ES-I3 (cell line): ENCODE measurements around the gene CHD2.
"Not testable (repeated sequence)": the region's sequence is repeated elsewhere in the genome, so short reads cannot be mapped to it uniquely, and the experiment has no call there.

Experiments used
- H3K36me3 ChIP-seq: 2 replicates; pipeline ENCODE4 v1.6.1; 2013; ENCODE audit warnings: mild to moderate bottlenecking, low read length, control low read depth, moderate library complexity; ENCODE audit not compliant: insufficient read depth
- H3K4me1 ChIP-seq: 2 replicates; pipeline ENCODE4 v1.6.1; 2013; ENCODE audit warnings: mild to moderate bottlenecking, control low read depth, low read length; ENCODE audit not compliant: insufficient read depth
- H3K9ac ChIP-seq: 2 replicates; pipeline ENCODE4 v1.6.1; 2013; ENCODE audit warnings: low read depth, mild to moderate bottlenecking, low read length, moderate library complexity
- H3K9me3 ChIP-seq: 2 replicates; pipeline ENCODE4 v1.6.1; 2013; ENCODE audit warnings: mild to moderate bottlenecking, low read length, moderate library complexity; ENCODE audit not compliant: control insufficient read depth, insufficient read depth

Gene CHD2

GRCh38 chr15:92899948-92900730 is at the start of gene CHD2:
TSS of gene CHD2 (plus strand) at chr15:92900324. CDS start at chr15:92901238, 914 bp downstream.
- H3K36me3 ChIP-seq, result no peaks in the 10 kb centered on the region

DNA sequence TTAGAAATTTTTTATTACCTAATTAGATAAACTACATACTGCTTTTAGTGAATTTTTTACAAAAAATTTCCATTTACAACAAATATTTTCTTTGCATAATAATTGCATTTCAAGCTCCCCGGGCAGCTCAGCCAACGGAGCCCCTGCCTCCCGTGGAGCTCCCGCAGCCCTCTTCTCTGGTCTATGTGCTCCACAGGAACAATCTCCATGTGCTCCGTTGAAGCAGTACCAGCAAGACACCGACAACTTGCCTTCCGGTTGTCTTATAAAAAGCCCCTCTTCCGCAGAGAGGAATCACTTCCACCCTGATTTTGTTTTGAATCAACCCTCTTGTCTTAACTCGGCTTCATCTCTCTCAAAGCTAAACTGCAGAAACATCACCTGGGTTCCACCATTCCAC is 46.9 kb upstream of the CHD2 start:
- Histone ChIP-seq H3K4me1 (no peaks in the 10 kb centered on the region), H3K36me3 (no peaks in the 10 kb centered on the region), H3K9ac (no peak overlapping the region), H3K9me3 (no peaks in the 10 kb centered on the region; the same call in 1 of the 2 replicates)

More at GRCh38 chr15:92899948-92900730, at the start of gene CHD2:
- Histone ChIP-seq H3K4me1 (peaks cover 3% of the 10 kb centered on the region; the same call in 1 of the 2 replicates), H3K9me3 (no peaks in the 10 kb centered on the region), H3K9ac (peak within 1 kb of the TSS; percentile 100)

DNA sequence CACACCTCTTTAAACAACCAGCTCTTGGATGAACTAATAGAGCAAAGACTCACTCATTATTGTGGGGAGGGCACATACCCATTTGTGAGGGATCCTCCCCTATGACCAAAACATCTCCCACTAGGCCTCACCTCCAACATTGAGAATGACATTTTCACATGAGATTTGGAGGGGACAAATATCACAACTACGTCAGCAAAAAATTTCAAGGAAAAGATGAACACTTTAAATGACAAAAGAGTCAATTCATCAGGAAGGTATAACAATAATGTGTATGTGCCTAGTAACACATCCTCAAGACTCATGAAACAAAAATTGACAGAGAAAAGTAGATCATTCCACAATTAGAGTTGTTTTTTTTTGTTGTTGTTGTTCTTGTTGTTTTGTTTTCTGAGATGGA is 38.4 kb upstream of the CHD2 start:
- H3K4me1 ChIP-seq, result no peaks in the 10 kb centered on the region
- no peaks in the 10 kb centered on the region for H3K36me3 ChIP-seq
- H3K9me3 ChIP-seq, result no peaks in the 10 kb centered on the region; the same call in 1 of the 2 replicates
- H3K9ac ChIP-seq, result no peak overlapping the region

DNA sequence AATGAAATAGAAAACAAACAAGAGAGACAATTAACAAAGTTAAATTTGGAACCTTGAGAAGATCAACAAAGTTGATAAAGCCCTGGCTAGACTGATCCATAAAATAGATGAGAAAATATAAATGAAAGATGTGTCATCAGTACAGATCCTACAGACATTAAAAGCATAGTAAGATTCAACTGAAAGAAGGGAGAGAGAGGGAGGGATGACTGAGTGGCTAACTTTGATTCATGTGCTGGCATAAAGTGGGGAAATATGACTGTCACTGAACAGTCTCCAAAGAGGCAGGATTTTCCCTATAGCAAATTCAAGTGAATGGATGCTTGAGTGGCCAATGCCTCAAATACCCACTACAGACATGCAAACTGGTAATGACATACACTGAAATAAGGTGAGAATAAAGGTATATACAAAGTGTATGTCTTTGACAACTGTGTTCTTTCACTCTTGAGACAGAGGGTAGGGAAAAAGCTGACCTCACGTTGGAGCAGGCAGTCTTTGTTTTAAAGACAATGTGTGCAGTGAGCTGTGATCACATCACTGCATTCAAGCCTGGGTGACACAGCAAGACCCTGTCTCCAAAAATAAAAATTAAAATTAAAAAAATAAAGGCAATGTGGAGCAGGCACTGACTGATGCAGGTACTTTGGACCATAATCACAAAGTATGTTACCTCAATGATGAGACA is 35.9 kb upstream of the CHD2 start:
- H3K9ac ChIP-seq, result no peak overlapping the region
- peaks cover 3% of the 10 kb centered on the region; the same call in 1 of the 2 replicates for H3K4me1 ChIP-seq
- no peaks in the 10 kb centered on the region; the same call in 1 of the 2 replicates for H3K9me3 ChIP-seq
- H3K36me3 ChIP-seq, result no peaks in the 10 kb centered on the region

DNA sequence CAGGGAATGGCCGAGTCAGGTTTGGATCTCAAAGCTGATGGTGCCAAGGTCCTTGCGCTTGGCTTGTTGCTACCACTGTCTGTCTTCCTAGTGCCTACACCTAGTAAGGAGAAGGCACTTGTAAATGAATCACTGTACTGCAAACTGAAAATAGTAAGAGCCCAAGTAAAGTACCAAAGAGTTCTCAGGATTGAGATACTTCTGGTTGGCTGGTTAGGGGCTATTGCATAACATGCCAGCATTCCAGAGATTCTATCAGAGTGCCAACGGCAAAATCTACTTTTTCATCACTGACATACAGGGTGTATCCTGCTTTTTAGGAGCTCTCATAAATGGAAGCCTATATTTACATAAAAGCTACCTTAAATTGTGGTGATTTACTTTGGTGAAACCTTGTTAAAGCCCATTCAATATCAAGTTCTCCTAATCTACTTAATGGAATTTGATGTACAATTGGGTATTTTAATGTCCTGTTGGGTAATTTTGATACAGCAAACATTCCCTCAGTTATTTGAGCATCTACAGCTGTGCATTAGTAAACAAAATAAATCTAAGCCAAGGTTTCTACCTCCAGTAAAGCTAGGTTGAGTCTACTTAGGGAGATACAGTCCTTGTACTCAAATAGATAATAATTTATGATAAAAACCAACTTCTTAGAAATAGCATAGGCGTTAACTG is 30.7 kb upstream of the CHD2 start:
- H3K36me3 ChIP-seq, result no peaks in the 10 kb centered on the region
- H3K4me1 ChIP-seq, result peaks cover 3% of the 10 kb centered on the region; the same call in 1 of the 2 replicates
- no peaks in the 10 kb centered on the region for H3K9me3 ChIP-seq
- H3K9ac ChIP-seq, result no peak overlapping the region

- H3K9me3 ChIP-seq, result no peaks in the 10 kb centered on the region
- no peaks in the 10 kb centered on the region for H3K36me3 ChIP-seq
- peaks cover 3% of the 10 kb centered on the region; the same call in 1 of the 2 replicates for H3K4me1 ChIP-seq
- H3K9ac ChIP-seq, result no peak overlapping the region
These were observed 30.0 kb upstream of the CHD2 start for GRCh38 chr15:92870010-92870591.

- not testable (repeated sequence) for H3K36me3 ChIP-seq, H3K4me1 ChIP-seq, H3K9ac ChIP-seq, H3K9me3 ChIP-seq
These were observed 27.2 kb upstream of the CHD2 start for GRCh38 chr15:92872967-92873366.

GRCh38 chr15:92877000-92877399 is 23.1 kb upstream of the CHD2 start:
- Histone ChIP-seq H3K4me1 (peaks cover 22% of the 10 kb centered on the region), H3K9me3 (no peaks in the 10 kb centered on the region), H3K9ac (no peak overlapping the region), H3K36me3 (no peaks in the 10 kb centered on the region)

DNA sequence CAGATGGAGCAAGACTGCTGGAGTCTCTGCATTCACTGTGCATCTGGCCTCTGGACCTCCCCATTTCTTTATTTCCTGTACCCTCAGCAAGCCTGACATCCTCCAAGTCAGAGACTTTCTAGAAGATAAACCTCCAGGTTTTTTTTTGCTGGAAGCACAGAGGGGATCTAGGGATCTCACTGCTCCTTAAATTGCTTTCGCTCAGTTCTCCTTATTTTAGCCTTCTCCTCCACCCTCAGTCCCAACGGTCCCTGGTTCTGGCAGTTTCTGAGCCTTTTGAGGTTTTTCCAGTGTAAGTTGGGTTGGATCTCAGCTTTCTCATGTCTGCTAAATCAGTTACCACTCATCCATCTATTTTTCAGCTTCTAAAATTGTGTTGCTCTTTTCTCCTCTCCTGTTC is 22.7 kb upstream of the CHD2 start:
- no peaks in the 10 kb centered on the region for H3K9me3 ChIP-seq
- no peaks in the 10 kb centered on the region for H3K36me3 ChIP-seq
- H3K4me1 ChIP-seq, result peaks cover 22% of the 10 kb centered on the region
- H3K9ac ChIP-seq, result no peak overlapping the region

- H3K36me3 ChIP-seq, result no peaks in the 10 kb centered on the region
- H3K4me1 ChIP-seq, result peaks cover 22% of the 10 kb centered on the region
- no peaks in the 10 kb centered on the region for H3K9me3 ChIP-seq
- no peak overlapping the region for H3K9ac ChIP-seq
These were observed 21.5 kb upstream of the CHD2 start for GRCh38 chr15:92878593-92879053.

DNA sequence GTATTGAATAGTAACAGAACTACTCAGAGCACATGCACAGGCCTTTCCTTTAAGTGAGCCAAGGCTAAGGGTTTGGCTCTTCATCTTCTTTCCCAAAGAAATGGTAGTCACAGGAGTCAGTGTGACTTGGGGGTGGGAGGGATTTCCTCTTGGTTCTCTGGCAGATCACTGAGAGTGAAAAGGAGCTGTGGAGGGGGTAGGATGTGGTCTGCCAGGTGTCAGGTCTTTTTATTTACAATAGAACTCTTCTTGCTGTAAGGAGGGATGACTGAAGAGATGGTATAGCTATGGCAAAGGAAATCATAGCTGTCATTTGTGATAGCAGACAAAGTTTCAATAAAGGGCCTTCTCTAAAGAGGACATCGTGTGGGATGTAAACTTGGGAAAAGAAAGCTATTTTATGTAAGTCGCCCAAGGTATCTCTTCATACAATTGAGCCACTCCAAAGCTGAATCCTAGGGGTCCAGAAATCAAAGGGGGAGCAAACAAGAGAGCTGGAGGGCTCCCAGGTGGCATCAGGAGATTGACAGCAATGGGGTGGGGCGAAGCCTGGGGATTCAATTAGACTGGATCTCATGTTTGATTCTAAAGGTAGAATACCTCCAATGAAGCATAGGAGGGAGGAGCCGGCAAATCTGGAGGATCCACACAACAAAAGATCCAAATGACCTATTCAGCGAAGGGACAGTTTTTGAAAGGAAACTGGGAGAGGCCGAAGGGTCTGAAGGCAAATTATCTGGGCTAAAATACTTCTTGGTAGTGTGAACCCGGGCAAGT is 20.0 kb upstream of the CHD2 start:
- Histone ChIP-seq H3K36me3 (no peaks in the 10 kb centered on the region), H3K4me1 (peaks cover 22% of the 10 kb centered on the region), H3K9me3 (no peaks in the 10 kb centered on the region), H3K9ac (no peak overlapping the region)

DNA sequence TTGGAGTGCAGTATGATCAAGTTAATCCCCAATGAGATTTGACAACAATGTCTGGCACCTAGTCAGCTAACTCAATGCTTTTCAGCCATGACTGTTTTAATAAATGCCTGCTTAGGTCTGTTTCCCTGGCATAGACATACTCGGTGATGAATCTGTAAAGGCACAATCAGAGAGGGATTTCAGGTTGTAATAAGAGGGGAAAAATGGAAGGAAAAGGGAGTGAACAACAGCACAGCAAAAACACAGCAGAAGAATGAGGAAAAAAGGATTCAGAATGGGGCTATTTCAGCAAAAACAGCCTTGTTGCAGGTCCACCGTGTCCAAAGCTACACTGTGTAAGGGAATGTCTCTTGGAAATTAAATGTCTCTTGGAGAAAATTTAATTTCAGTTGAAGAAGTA is 19.3 kb upstream of the CHD2 start:
- H3K9ac ChIP-seq, result no peak overlapping the region
- H3K4me1 ChIP-seq, result peaks cover 22% of the 10 kb centered on the region
- H3K9me3 ChIP-seq, result no peaks in the 10 kb centered on the region
- no peaks in the 10 kb centered on the region for H3K36me3 ChIP-seq

DNA sequence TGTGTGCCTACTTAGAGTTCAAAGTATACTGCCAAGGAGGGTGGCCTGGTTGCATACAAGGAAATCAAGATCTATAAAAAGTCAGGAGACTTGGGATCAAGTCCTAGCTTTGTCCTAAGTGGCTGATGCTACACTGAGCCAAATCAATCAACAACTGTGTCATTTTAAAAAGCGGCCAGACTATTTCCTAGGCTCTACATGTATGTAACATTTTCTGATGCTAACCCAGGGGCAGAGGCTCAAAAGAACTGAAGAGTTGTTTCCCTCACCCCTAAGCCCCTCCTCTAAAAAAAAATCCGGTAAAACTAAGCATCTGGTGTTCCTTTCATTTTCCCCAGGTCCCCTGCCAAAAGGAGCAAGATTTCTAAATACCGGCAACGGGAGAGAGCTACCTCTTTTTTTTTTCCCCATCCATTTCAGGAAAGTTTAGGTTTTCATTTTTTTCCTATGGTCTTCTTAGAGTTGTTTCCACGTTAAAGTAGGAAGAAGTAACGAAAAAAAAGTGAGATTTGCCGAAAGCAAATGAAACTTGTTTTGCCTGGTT is 18.8 kb upstream of the CHD2 start:
- Histone ChIP-seq H3K36me3 (no peaks in the 10 kb centered on the region; the same call in 1 of the 2 replicates), H3K9me3 (no peaks in the 10 kb centered on the region), H3K4me1 (peaks cover 22% of the 10 kb centered on the region), H3K9ac (peak overlapping the region; percentile 43; the same call in 1 of the 2 replicates)
